WTC11 (cell line): ENCODE measurements around the gene NSG2.

Experiments used
- AFF4 ChIP-seq: sonication (generic); formaldehyde crosslinking; IDR thresholded peaks from 2 replicates; pipeline ENCODE4 v1.8.1; 2023; ENCODE audit warnings: mild to moderate bottlenecking, missing genetic modification reagents, borderline replicate concordance
- ATF6 ChIP-seq: sonication (generic); formaldehyde crosslinking; IDR thresholded peaks from 2 replicates; pipeline ENCODE4 v1.8.1; 2023; ENCODE audit warnings: mild to moderate bottlenecking, missing genetic modification reagents
- CTCF ChIP-seq: fragments of 200-600 bp; IDR thresholded peaks from 2 replicates; pipeline ENCODE4 v1.8.0; 2022; ENCODE audit warnings: antibody characterized with exemption
- FOXK1 ChIP-seq: sonication (generic); formaldehyde crosslinking; IDR thresholded peaks from 2 replicates; pipeline ENCODE4 v1.8.0; 2022; ENCODE audit warnings: mild to moderate bottlenecking, moderate library complexity, missing genetic modification reagents
- JUN ChIP-seq: sonication (generic); formaldehyde crosslinking; IDR thresholded peaks from 2 replicates; pipeline ENCODE4 v1.8.0; 2023; ENCODE audit warnings: mild to moderate bottlenecking, missing genetic modification reagents
- MAX ChIP-seq: sonication (generic); formaldehyde crosslinking; IDR thresholded peaks from 2 replicates; pipeline ENCODE4 v1.8.0; 2022; ENCODE audit warnings: mild to moderate bottlenecking, missing genetic modification reagents
- MLX ChIP-seq: sonication (generic); formaldehyde crosslinking; IDR thresholded peaks from 2 replicates; pipeline ENCODE4 v1.8.1; 2023; ENCODE audit warnings: mild to moderate bottlenecking, missing genetic modification reagents, moderate library complexity
- MYBL2 ChIP-seq: sonication (generic); formaldehyde crosslinking; IDR thresholded peaks from 2 replicates; pipeline ENCODE4 v1.8.1; 2023; ENCODE audit warnings: mild to moderate bottlenecking, moderate library complexity, missing genetic modification reagents
- NFYB ChIP-seq: sonication (generic); formaldehyde crosslinking; conservative IDR thresholded peaks from 2 replicates; pipeline ENCODE4 v1.8.0; 2022; ENCODE audit warnings: low read depth, missing genetic modification reagents
- NR2C2 ChIP-seq: sonication (generic); formaldehyde crosslinking; IDR thresholded peaks from 2 replicates; pipeline ENCODE4 v1.8.0; 2022; ENCODE audit warnings: mild to moderate bottlenecking, missing genetic modification reagents
- TEAD1 ChIP-seq: sonication (generic); formaldehyde crosslinking; IDR thresholded peaks from 2 replicates; pipeline ENCODE4 v1.8.0; 2022; ENCODE audit warnings: mild to moderate bottlenecking, missing genetic modification reagents
- TP53 ChIP-seq: sonication (generic); formaldehyde crosslinking; IDR thresholded peaks from 2 replicates; pipeline ENCODE4 v1.8.1; 2023; ENCODE audit warnings: mild to moderate bottlenecking, missing genetic modification reagents
- ZNF317 ChIP-seq: sonication (generic); formaldehyde crosslinking; IDR thresholded peaks from 2 replicates; pipeline ENCODE4 v1.8.1; 2023; ENCODE audit warnings: low read depth, mild to moderate bottlenecking, moderate library complexity, missing genetic modification reagents, borderline replicate concordance
- ZNF416 ChIP-seq: fragments of 250-450 bp; sonication (Bioruptor Pico); IDR thresholded peaks from 2 replicates; pipeline ENCODE4 v1.9.0; 2021; ENCODE audit warnings: mild to moderate bottlenecking, inconsistent platforms

GRCh38 chr5:174145091-174145490 is 99.6 kb downstream of the NSG2 start:
- no peak for TF ChIP-seq JUN
- no peak for TF ChIP-seq MAX (CRISPR knock-in tag)
- TF ChIP-seq CTCF: no peak
- TF ChIP-seq TEAD1 (CRISPR knock-in tag): no peak
- TF ChIP-seq ZNF317 (CRISPR knock-in tag): no peak
- no peak for TF ChIP-seq NFYB
- TF ChIP-seq AFF4 (CRISPR knock-in tag): no peak
- no peak for TF ChIP-seq MYBL2 (CRISPR knock-in tag)
- TF ChIP-seq TP53: no peak
- no peak for TF ChIP-seq MLX (CRISPR knock-in tag)
- TF ChIP-seq ZNF416 (CRISPR knock-in tag): no peak
- no peak for TF ChIP-seq NR2C2 (CRISPR knock-in tag)
- TF ChIP-seq ATF6 (CRISPR knock-in tag): no peak
- TF ChIP-seq FOXK1: no peak
